HEK293T (cell line): ENCODE results near the gene CORO1A.

Source experiments
- ARNT ChIP-seq: fragments of 450-650 bp; IDR thresholded peaks from 2 replicates; pipeline ENCODE4 v1.6.1; 2017; ENCODE audit warnings: mild to moderate bottlenecking
- BHLHE40 ChIP-seq: fragments of 450-650 bp; IDR thresholded peaks from 2 replicates; pipeline ENCODE4 v1.6.1; 2016; ENCODE audit warnings: mild to moderate bottlenecking, moderate library complexity, borderline replicate concordance
- ELF4 ChIP-seq: fragments of 450-650 bp; IDR thresholded peaks from 2 replicates; pipeline ENCODE4 v1.6.1; 2017; ENCODE audit warnings: antibody characterized with exemption
- FOXA1 ChIP-seq: fragments of 450-650 bp; IDR thresholded peaks from 2 replicates; pipeline ENCODE4 v1.6.1; 2016; ENCODE audit warnings: mild to moderate bottlenecking
- FOXK2 ChIP-seq: fragments of 450-650 bp; IDR thresholded peaks from 2 replicates; pipeline ENCODE4 v1.6.1; 2016; ENCODE audit warnings: mild to moderate bottlenecking
- FOXM1 ChIP-seq: fragments of 450-650 bp; IDR thresholded peaks from 2 replicates; pipeline ENCODE4 v1.6.1; 2017; ENCODE audit warnings: mild to moderate bottlenecking, borderline replicate concordance
- HDGF ChIP-seq: fragments of 450-650 bp; IDR thresholded peaks from 2 replicates; pipeline ENCODE4 v1.6.1; 2017; ENCODE audit warnings: antibody characterized with exemption, borderline replicate concordance
- L3MBTL2 ChIP-seq: fragments of 450-650 bp; conservative IDR thresholded peaks from 2 replicates; pipeline ENCODE4 v1.6.1; 2016; ENCODE audit warnings: mild to moderate bottlenecking
- LEF1 ChIP-seq: fragments of 450-650 bp; IDR thresholded peaks from 2 replicates; pipeline ENCODE4 v1.6.1; 2017; ENCODE audit warnings: mild to moderate bottlenecking, borderline replicate concordance
- PKNOX1 ChIP-seq: fragments of 450-650 bp; IDR thresholded peaks from 2 replicates; pipeline ENCODE4 v1.6.1; 2016
- SP1 ChIP-seq: fragments of 450-650 bp; IDR thresholded peaks from 2 replicates; pipeline ENCODE4 v1.6.1; 2017
- SUZ12 ChIP-seq: fragments of 450-650 bp; IDR thresholded peaks from 2 replicates; pipeline ENCODE4 v1.6.1; 2016; ENCODE audit warnings: mild to moderate bottlenecking
- TARDBP ChIP-seq: fragments of 450-650 bp; IDR thresholded peaks from 2 replicates; pipeline ENCODE4 v1.6.1; 2016
- ZNF384 ChIP-seq: fragments of 450-650 bp; IDR thresholded peaks from 2 replicates; pipeline ENCODE4 v1.6.1; 2016

- TF ChIP-seq FOXK2 (no peak), SP1 (no peak), PKNOX1 (no peak), HDGF (no peak), LEF1 (no peak), FOXM1 (no peak), BHLHE40 (no peak), SUZ12 (no peak), TARDBP (no peak), FOXA1 (no peak), ARNT (no peak), ELF4 (no peak), ZNF384 (no peak), L3MBTL2 (no peak)
These were observed 46.3 kb upstream of the CORO1A start for GRCh38 chr16:30136971-30137605.
